ENCODE measurements around the gene ISG15. TPM values are rescaled to one million over a fixed set of nuclear protein-coding genes. Genes with fewer than 3 reads are reported as not detected.
A peak's percentile ranks its signal among the peaks of the same experiment; 100 is the strongest.
"Not testable (repeated sequence)": the region's sequence is repeated elsewhere in the genome, so short reads cannot be mapped to it uniquely, and the experiment has no call there.

ISG15 gene
- total RNA-seq, 1 experiment from 2014 or later: 201 TPM

DNA sequence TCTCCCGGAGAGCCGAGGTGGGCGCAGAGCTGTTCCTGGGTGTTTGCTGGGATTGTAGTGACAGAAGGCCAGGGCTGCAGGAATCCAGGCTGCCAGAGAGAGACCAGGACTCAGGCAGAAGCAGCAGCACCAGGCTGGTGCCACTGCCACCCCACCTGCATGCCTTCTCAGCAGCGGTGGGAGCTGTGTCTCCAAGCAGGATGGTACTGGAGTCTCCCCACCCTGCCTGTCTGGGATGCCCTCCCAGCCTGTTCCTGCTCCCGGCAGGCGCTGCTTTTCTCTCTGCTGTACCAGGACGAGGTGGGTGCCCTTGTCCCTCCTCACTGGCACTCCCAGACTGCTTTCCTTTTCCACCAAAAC is 8.9 kb upstream of the ISG15 start:
- DNase-seq (ENCODE audit: low read depth in 1 of 2, low spot score in 2 of 2): no peak
- no peak overlapping the region for H3K4me3 ChIP-seq
- H3K36me3 ChIP-seq: peaks cover 9% of the 10 kb centered on the region
- no peak overlapping the region for H3K27ac ChIP-seq
- peaks cover 19% of the 10 kb centered on the region for H3K4me1 ChIP-seq (replicated peaks)
- H3K9me3 ChIP-seq (replicated peaks): peaks cover under 1% of the 10 kb centered on the region; the same call in 1 of the 2 replicates
- no peaks in the 10 kb centered on the region for H3K27me3 ChIP-seq (replicated peaks)

DNA sequence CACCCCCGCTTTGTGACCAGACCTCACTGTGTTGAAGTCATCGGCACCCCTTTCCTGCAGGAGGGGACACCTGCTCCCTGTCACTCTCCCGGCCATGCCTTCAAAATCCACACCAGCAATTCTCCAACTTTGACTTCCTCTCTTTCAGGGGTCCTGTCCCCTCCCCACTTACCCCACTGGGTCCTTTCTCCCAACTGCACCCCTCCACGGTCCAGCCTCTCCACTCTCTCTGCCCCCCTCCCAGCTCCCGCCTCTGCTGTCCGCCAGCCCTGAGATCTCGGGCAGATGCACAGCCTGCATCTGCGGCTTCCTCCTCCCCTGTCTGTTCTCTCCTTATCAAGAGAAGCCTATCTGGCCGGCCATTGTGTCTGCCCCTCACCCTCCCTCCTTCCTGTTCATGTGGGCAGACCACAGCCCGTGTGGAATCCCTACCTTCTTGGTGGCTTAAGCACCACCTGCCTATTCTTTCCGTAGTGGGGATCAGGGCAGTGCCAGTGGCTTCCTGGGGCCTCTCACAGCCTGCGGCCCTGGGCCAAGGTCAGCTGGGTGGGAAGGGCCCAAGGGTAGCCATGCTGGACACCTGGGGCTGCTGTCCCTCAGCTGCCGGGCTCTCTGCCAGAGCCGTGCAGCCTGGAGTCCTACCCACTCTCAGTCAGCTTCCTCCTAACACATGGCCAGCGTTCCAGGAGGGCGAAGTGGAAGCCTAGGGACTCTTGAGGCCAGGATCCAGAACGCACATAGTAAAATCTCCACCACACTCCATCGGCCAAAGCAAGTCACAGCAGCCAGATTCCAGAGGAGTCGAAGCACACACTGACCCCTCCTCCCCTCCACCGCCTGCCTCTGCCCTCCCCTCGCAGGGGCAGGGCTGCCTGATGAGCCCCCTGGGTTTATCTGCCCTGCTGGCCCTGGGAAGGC is 8.3 kb upstream of the ISG15 start:
- no peak overlapping the region for H3K27ac ChIP-seq
- peaks cover 18% of the 10 kb centered on the region for H3K4me1 ChIP-seq (replicated peaks)
- H3K9me3 ChIP-seq (replicated peaks): no peaks in the 10 kb centered on the region; the same call in 1 of the 2 replicates
- peaks cover 7% of the 10 kb centered on the region; the same call in 1 of the 2 replicates for H3K36me3 ChIP-seq
- no peak overlapping the region for H3K4me3 ChIP-seq
- no peak for DNase-seq (ENCODE audit: low read depth in 1 of 2, low spot score in 2 of 2)
- H3K27me3 ChIP-seq (replicated peaks): no peaks in the 10 kb centered on the region

- H3K36me3 ChIP-seq: 0 out of 2 replicates have a peak, but pooled peaks cover 2% of the 10 kb centered on the region
- H3K4me1 ChIP-seq (replicated peaks): peaks cover 10% of the 10 kb centered on the region
- no peak overlapping the region for H3K27ac ChIP-seq
- no peaks in the 10 kb centered on the region for H3K27me3 ChIP-seq (replicated peaks)
- no peaks in the 10 kb centered on the region for H3K9me3 ChIP-seq (replicated peaks)
- DNase-seq (ENCODE audit: low read depth in 1 of 2, low spot score in 2 of 2): no peak
- no peak overlapping the region for H3K4me3 ChIP-seq
These were observed 7.5 kb upstream of the ISG15 start for GRCh38 chr1:1005774-1006304.

DNA sequence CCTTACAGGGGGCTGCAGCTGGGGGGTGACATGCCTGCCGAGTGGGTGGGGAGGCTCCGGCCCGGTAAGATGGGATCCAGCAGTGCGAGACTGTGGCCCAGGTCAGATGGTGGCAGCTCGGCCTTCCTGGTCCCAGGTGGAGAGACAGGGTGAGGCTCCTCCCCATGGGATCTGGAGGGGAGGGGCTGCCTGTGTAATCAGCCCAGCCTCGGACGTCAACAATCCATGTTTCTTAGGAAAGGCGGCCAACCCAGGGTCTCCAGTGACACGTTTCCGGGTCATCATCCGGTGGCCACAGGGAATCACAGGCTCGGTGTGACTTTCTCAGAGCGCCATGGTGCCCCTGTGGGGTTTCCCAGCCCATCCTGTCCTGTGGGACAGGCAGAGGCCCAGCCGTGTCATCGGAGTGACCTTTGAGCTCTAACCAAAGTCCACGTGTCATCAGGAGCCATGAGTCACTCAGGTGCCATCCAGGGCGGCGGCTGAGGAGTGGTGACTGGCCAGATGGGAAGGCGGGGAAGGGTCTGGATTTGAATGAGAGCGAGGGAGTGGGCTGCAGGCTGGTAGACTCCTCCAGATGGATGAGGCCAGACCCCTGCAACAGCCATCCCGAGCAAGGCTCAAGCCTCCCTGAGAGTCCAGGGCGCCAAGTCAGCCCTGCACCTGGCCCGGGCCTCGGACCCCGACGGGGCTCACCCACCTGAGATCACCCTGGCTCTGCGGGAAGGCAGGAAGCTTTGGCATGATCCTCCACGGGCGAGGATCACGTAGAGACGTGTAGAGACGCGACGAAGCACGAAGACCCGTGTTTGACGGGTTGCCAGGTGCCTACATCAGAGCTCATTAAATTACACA is 6.8 kb upstream of the ISG15 start:
- H3K27ac ChIP-seq: no peak overlapping the region
- H3K9me3 ChIP-seq (replicated peaks): no peaks in the 10 kb centered on the region
- no peaks in the 10 kb centered on the region for H3K27me3 ChIP-seq (replicated peaks)
- H3K4me1 ChIP-seq (replicated peaks): peaks cover 3% of the 10 kb centered on the region
- 0 out of 2 replicates have a peak, but pooled peaks cover 2% of the 10 kb centered on the region for H3K36me3 ChIP-seq
- DNase-seq (ENCODE audit: low read depth in 1 of 2, low spot score in 2 of 2): no peak
- H3K4me3 ChIP-seq: no peak overlapping the region

DNA sequence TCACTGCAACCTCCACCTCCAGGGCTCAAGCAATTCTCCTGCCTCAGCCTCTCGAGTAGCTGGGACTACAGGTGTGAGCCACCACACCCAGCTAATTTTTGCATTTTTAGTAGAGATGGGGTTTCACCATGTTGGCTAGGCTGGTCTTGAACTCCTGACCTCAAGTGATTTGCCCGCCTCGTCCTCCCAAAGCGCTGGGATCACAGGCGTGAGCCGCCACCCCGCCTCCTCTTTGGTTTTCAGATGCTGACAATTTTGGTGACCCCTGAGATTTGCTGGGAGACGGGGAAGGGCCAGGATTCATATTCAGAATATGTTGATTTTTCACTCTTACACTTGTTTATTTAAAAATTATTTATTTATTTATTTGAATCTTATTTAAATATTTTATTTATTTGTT is 3.2 kb upstream of the ISG15 start:
- not testable (repeated sequence) for H3K4me3 ChIP-seq; H3K9me3 ChIP-seq (replicated peaks); H3K27me3 ChIP-seq (replicated peaks); H3K27ac ChIP-seq; H3K36me3 ChIP-seq
- peak in 1 of 2 experiments; percentile 28 for DNase-seq (ENCODE audit: low read depth in 1 of 2, low spot score in 2 of 2)
- peaks cover 17% of the 10 kb centered on the region for H3K4me1 ChIP-seq (replicated peaks)

DNA sequence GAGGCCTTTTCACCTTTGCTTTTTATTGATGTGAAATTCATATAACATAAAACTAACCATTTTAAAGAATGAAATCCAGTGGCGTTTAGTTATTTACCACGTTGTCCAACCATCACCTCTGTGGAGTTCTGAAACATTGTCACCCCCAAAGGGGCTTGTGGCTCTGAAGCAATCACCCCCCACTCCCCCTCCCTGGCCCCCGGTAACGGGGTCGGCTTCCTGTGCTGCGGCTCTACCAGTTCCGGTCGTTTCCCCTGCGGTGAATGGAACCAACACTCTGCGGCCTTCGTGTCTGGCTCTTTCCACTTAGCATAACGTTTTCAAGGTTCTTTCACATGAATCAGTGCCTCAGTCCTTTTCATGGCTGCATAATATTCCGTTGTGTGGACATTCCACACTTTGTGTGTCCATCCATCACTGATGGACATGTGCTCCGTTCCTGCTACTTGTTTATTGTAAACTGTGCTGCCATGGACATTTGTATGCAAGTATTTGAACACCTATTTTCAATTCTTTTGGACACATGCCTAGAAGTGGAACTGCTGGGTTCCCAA is 1.8 kb upstream of the ISG15 start:
- no peak for DNase-seq (ENCODE audit: low read depth in 1 of 2, low spot score in 2 of 2)
- Histone ChIP-seq H3K4me1 (replicated peaks) (peaks cover 20% of the 10 kb centered on the region), H3K27me3 (replicated peaks) (no peaks in the 10 kb centered on the region), H3K27ac (no peak overlapping the region), H3K9me3 (replicated peaks) (no peaks in the 10 kb centered on the region), H3K4me3 (no peak overlapping the region), H3K36me3 (peaks cover 12% of the 10 kb centered on the region)

DNA sequence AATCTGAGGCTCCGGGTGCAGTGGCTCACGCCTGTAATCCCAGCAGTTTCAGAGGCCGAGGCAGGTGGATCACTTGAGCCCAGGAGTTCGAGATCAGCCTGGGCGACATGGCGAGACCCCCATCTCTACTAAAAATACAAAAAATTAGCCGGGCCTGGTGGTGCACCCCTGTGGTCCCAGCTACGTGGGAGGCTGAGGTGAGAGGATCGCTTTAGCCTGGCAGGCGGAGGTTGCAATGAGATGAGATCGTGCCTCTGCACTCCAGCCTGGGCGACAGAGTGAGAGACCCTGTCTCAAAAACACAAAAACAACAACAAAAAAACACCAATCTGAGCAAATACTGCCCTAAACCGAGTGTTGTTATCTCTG is 577 bp upstream of the ISG15 start:
- not testable (repeated sequence) for H3K9me3 ChIP-seq (replicated peaks); H3K27me3 ChIP-seq (replicated peaks); DNase-seq (ENCODE audit: low read depth in 1 of 2, low spot score in 2 of 2)
- H3K36me3 ChIP-seq: peaks cover 15% of the 10 kb centered on the region
- peak overlapping the region; percentile 66 for H3K27ac ChIP-seq
- H3K4me1 ChIP-seq (replicated peaks): peaks cover 20% of the 10 kb centered on the region
- H3K4me3 ChIP-seq: peak overlapping the region; percentile 49

DNA sequence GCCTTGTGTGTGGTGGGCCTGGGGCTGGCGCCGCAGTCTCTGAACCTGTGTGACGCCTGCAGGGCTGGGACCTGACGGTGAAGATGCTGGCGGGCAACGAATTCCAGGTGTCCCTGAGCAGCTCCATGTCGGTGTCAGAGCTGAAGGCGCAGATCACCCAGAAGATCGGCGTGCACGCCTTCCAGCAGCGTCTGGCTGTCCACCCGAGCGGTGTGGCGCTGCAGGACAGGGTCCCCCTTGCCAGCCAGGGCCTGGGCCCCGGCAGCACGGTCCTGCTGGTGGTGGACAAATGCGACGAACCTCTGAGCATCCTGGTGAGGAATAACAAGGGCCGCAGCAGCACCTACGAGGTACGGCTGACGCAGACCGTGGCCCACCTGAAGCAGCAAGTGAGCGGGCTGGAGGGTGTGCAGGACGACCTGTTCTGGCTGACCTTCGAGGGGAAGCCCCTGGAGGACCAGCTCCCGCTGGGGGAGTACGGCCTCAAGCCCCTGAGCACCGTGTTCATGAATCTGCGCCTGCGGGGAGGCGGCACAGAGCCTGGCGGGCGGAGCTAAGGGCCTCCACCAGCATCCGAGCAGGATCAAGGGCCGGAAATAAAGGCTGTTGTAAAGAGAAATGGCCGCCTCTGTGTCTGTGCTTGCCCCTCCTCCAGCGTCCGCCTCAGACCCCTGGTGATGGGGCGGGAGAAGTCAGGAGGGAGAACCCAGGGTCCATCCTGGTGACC is 788 bp downstream of the ISG15 start:
- peak overlapping the region; percentile 66 for H3K27ac ChIP-seq
- peak overlapping the region; percentile 49 for H3K4me3 ChIP-seq
- peaks cover 23% of the 10 kb centered on the region for H3K4me1 ChIP-seq (replicated peaks)
- H3K27me3 ChIP-seq (replicated peaks): no peaks in the 10 kb centered on the region
- peak in 1 of 2 experiments; percentile 53 for DNase-seq (ENCODE audit: low read depth in 1 of 2, low spot score in 2 of 2)
- H3K9me3 ChIP-seq (replicated peaks): no peaks in the 10 kb centered on the region
- peaks cover 15% of the 10 kb centered on the region for H3K36me3 ChIP-seq

- peak overlapping the region; percentile 66 for H3K27ac ChIP-seq
- no peak for DNase-seq (ENCODE audit: low read depth in 1 of 2, low spot score in 2 of 2)
These were observed 1.7 kb downstream of the ISG15 start for GRCh38 chr1:1014799-1015681.

GRCh38 chr1:1017397-1018320 is 4.4 kb downstream of the ISG15 start:
- H3K27ac ChIP-seq; H3K4me3 ChIP-seq; H3K27me3 ChIP-seq (replicated peaks); H3K9me3 ChIP-seq (replicated peaks); DNase-seq (ENCODE audit: low read depth in 1 of 2, low spot score in 2 of 2): not testable (repeated sequence)
- peaks cover 46% of the 10 kb centered on the region for H3K4me1 ChIP-seq (replicated peaks)
- peaks cover 24% of the 10 kb centered on the region for H3K36me3 ChIP-seq

More at GRCh38 chr1:1014799-1015681, 1.7 kb downstream of the ISG15 start:
- peaks cover 25% of the 10 kb centered on the region for H3K4me1 ChIP-seq (replicated peaks)
- H3K27me3 ChIP-seq (replicated peaks): no peaks in the 10 kb centered on the region
- peak overlapping the region; percentile 49 for H3K4me3 ChIP-seq
- H3K36me3 ChIP-seq: peaks cover 15% of the 10 kb centered on the region
- H3K9me3 ChIP-seq (replicated peaks): no peaks in the 10 kb centered on the region

GRCh38 chr1:1018321-1018685 is 5.0 kb downstream of the ISG15 start:
- H3K27ac ChIP-seq; DNase-seq (ENCODE audit: low read depth in 1 of 2, low spot score in 2 of 2); H3K9me3 ChIP-seq (replicated peaks); H3K27me3 ChIP-seq (replicated peaks); H3K4me3 ChIP-seq: not testable (repeated sequence)
- Histone ChIP-seq H3K36me3 (peaks cover 28% of the 10 kb centered on the region), H3K4me1 (replicated peaks) (peaks cover 47% of the 10 kb centered on the region)

Data from SJSA1 (cell line).